ENCODE results near the gene ZNF536.

The ZNF536 gene

GRCh38 chr19:30551271-30551670 is 179.1 kb downstream of the ZNF536 start:
- H3K4me3 ChIP-seq (ENCODE audit: insufficient read depth, low read depth, low read length, poor library complexity, severe bottlenecking), result no peak overlapping the region
- no peaks in the 10 kb centered on the region for H3K4me1 ChIP-seq (ENCODE audit: control insufficient read depth, insufficient read depth, low read length, poor library complexity, severe bottlenecking)
- H3K27ac ChIP-seq (ENCODE audit: insufficient read depth, low read length, poor library complexity, severe bottlenecking), result no peak overlapping the region
- H3K9me3 ChIP-seq (ENCODE audit: control insufficient read depth, low read length), result no peaks in the 10 kb centered on the region
- H3K27me3 ChIP-seq (replicated peaks; ENCODE audit: control insufficient read depth, insufficient read depth, low read length, poor library complexity, severe bottlenecking), result no peaks in the 10 kb centered on the region
- no peaks in the 10 kb centered on the region for H3K36me3 ChIP-seq (ENCODE audit: control insufficient read depth, insufficient read depth, low read length)
- no peak for DNase-seq

- no peak overlapping the region for H3K4me3 ChIP-seq (ENCODE audit: insufficient read depth, low read depth, low read length, poor library complexity, severe bottlenecking)
- H3K27me3 ChIP-seq (replicated peaks; ENCODE audit: control insufficient read depth, insufficient read depth, low read length, poor library complexity, severe bottlenecking), result no peaks in the 10 kb centered on the region
- no peak overlapping the region for H3K27ac ChIP-seq (ENCODE audit: insufficient read depth, low read length, poor library complexity, severe bottlenecking)
- H3K36me3 ChIP-seq (ENCODE audit: control insufficient read depth, insufficient read depth, low read length), result no peaks in the 10 kb centered on the region
- no peak for DNase-seq
- H3K4me1 ChIP-seq (ENCODE audit: control insufficient read depth, insufficient read depth, low read length, poor library complexity, severe bottlenecking), result no peaks in the 10 kb centered on the region
- H3K9me3 ChIP-seq (ENCODE audit: control insufficient read depth, low read length), result no peaks in the 10 kb centered on the region
These were observed 180.4 kb downstream of the ZNF536 start for GRCh38 chr19:30552593-30552992.

GRCh38 chr19:30555075-30555790 is 183.0 kb downstream of the ZNF536 start:
- H3K4me3 ChIP-seq (ENCODE audit: insufficient read depth, low read depth, low read length, poor library complexity, severe bottlenecking), result no peak overlapping the region
- H3K4me1 ChIP-seq (ENCODE audit: control insufficient read depth, insufficient read depth, low read length, poor library complexity, severe bottlenecking), result no peaks in the 10 kb centered on the region
- no peaks in the 10 kb centered on the region for H3K36me3 ChIP-seq (ENCODE audit: control insufficient read depth, insufficient read depth, low read length)
- no peak overlapping the region for H3K27ac ChIP-seq (ENCODE audit: insufficient read depth, low read length, poor library complexity, severe bottlenecking)
- DNase-seq, result no peak
- H3K9me3 ChIP-seq (ENCODE audit: control insufficient read depth, low read length), result no peaks in the 10 kb centered on the region
- no peaks in the 10 kb centered on the region for H3K27me3 ChIP-seq (replicated peaks; ENCODE audit: control insufficient read depth, insufficient read depth, low read length, poor library complexity, severe bottlenecking)

GRCh38 chr19:30555791-30556110 is 183.6 kb downstream of the ZNF536 start:
- Histone ChIP-seq H3K27ac (ENCODE audit: insufficient read depth, low read length, poor library complexity, severe bottlenecking) (no peak overlapping the region), H3K27me3 (replicated peaks; ENCODE audit: control insufficient read depth, insufficient read depth, low read length, poor library complexity, severe bottlenecking) (no peaks in the 10 kb centered on the region), H3K4me1 (ENCODE audit: control insufficient read depth, insufficient read depth, low read length, poor library complexity, severe bottlenecking) (no peaks in the 10 kb centered on the region), H3K4me3 (ENCODE audit: insufficient read depth, low read depth, low read length, poor library complexity, severe bottlenecking) (no peak overlapping the region), H3K9me3 (ENCODE audit: control insufficient read depth, low read length) (no peaks in the 10 kb centered on the region), H3K36me3 (ENCODE audit: control insufficient read depth, insufficient read depth, low read length) (no peaks in the 10 kb centered on the region)
- DNase-seq, result no peak

GRCh38 chr19:30556230-30556711 is 184.1 kb downstream of the ZNF536 start:
- Histone ChIP-seq H3K27ac (ENCODE audit: insufficient read depth, low read length, poor library complexity, severe bottlenecking) (no peak overlapping the region), H3K27me3 (replicated peaks; ENCODE audit: control insufficient read depth, insufficient read depth, low read length, poor library complexity, severe bottlenecking) (no peaks in the 10 kb centered on the region), H3K4me1 (ENCODE audit: control insufficient read depth, insufficient read depth, low read length, poor library complexity, severe bottlenecking) (no peaks in the 10 kb centered on the region), H3K36me3 (ENCODE audit: control insufficient read depth, insufficient read depth, low read length) (no peaks in the 10 kb centered on the region), H3K9me3 (ENCODE audit: control insufficient read depth, low read length) (no peaks in the 10 kb centered on the region), H3K4me3 (ENCODE audit: insufficient read depth, low read depth, low read length, poor library complexity, severe bottlenecking) (no peak overlapping the region)
- DNase-seq, result no peak

- Histone ChIP-seq H3K4me3 (ENCODE audit: insufficient read depth, low read depth, low read length, poor library complexity, severe bottlenecking) (no peak overlapping the region), H3K27me3 (replicated peaks; ENCODE audit: control insufficient read depth, insufficient read depth, low read length, poor library complexity, severe bottlenecking) (no peaks in the 10 kb centered on the region), H3K36me3 (ENCODE audit: control insufficient read depth, insufficient read depth, low read length) (no peaks in the 10 kb centered on the region), H3K27ac (ENCODE audit: insufficient read depth, low read length, poor library complexity, severe bottlenecking) (no peak overlapping the region), H3K9me3 (ENCODE audit: control insufficient read depth, low read length) (no peaks in the 10 kb centered on the region), H3K4me1 (ENCODE audit: control insufficient read depth, insufficient read depth, low read length, poor library complexity, severe bottlenecking) (no peaks in the 10 kb centered on the region)
- DNase-seq, result no peak
These were observed 185.0 kb downstream of the ZNF536 start for GRCh38 chr19:30557212-30557611.

GRCh38 chr19:30557927-30558557 is 185.9 kb downstream of the ZNF536 start:
- H3K4me3 ChIP-seq (ENCODE audit: insufficient read depth, low read depth, low read length, poor library complexity, severe bottlenecking), result no peak overlapping the region
- no peaks in the 10 kb centered on the region for H3K27me3 ChIP-seq (replicated peaks; ENCODE audit: control insufficient read depth, insufficient read depth, low read length, poor library complexity, severe bottlenecking)
- no peak for DNase-seq
- H3K9me3 ChIP-seq (ENCODE audit: control insufficient read depth, low read length), result no peaks in the 10 kb centered on the region
- no peaks in the 10 kb centered on the region for H3K36me3 ChIP-seq (ENCODE audit: control insufficient read depth, insufficient read depth, low read length)
- H3K27ac ChIP-seq (ENCODE audit: insufficient read depth, low read length, poor library complexity, severe bottlenecking), result no peak overlapping the region
- H3K4me1 ChIP-seq (ENCODE audit: control insufficient read depth, insufficient read depth, low read length, poor library complexity, severe bottlenecking), result no peaks in the 10 kb centered on the region

- H3K4me1 ChIP-seq (ENCODE audit: control insufficient read depth, insufficient read depth, low read length, poor library complexity, severe bottlenecking), result no peaks in the 10 kb centered on the region
- no peaks in the 10 kb centered on the region for H3K36me3 ChIP-seq (ENCODE audit: control insufficient read depth, insufficient read depth, low read length)
- H3K27ac ChIP-seq (ENCODE audit: insufficient read depth, low read length, poor library complexity, severe bottlenecking), result no peak overlapping the region
- no peaks in the 10 kb centered on the region for H3K27me3 ChIP-seq (replicated peaks; ENCODE audit: control insufficient read depth, insufficient read depth, low read length, poor library complexity, severe bottlenecking)
- no peak for DNase-seq
- no peaks in the 10 kb centered on the region for H3K9me3 ChIP-seq (ENCODE audit: control insufficient read depth, low read length)
- no peak overlapping the region for H3K4me3 ChIP-seq (ENCODE audit: insufficient read depth, low read depth, low read length, poor library complexity, severe bottlenecking)
These were observed 186.6 kb downstream of the ZNF536 start for GRCh38 chr19:30558793-30559192.

- no peaks in the 10 kb centered on the region for H3K9me3 ChIP-seq (ENCODE audit: control insufficient read depth, low read length)
- DNase-seq, result no peak
- no peaks in the 10 kb centered on the region for H3K36me3 ChIP-seq (ENCODE audit: control insufficient read depth, insufficient read depth, low read length)
- no peaks in the 10 kb centered on the region for H3K27me3 ChIP-seq (replicated peaks; ENCODE audit: control insufficient read depth, insufficient read depth, low read length, poor library complexity, severe bottlenecking)
- H3K4me1 ChIP-seq (ENCODE audit: control insufficient read depth, insufficient read depth, low read length, poor library complexity, severe bottlenecking), result no peaks in the 10 kb centered on the region
- no peak overlapping the region for H3K27ac ChIP-seq (ENCODE audit: insufficient read depth, low read length, poor library complexity, severe bottlenecking)
- no peak overlapping the region for H3K4me3 ChIP-seq (ENCODE audit: insufficient read depth, low read depth, low read length, poor library complexity, severe bottlenecking)
These were observed 187.3 kb downstream of the ZNF536 start for GRCh38 chr19:30559446-30559845.

GRCh38 chr19:30562981-30563380 is 190.8 kb downstream of the ZNF536 start:
- no peak overlapping the region for H3K27ac ChIP-seq (ENCODE audit: insufficient read depth, low read length, poor library complexity, severe bottlenecking)
- H3K4me1 ChIP-seq (ENCODE audit: control insufficient read depth, insufficient read depth, low read length, poor library complexity, severe bottlenecking), result no peaks in the 10 kb centered on the region
- no peaks in the 10 kb centered on the region for H3K36me3 ChIP-seq (ENCODE audit: control insufficient read depth, insufficient read depth, low read length)
- no peaks in the 10 kb centered on the region for H3K9me3 ChIP-seq (ENCODE audit: control insufficient read depth, low read length)
- no peaks in the 10 kb centered on the region for H3K27me3 ChIP-seq (replicated peaks; ENCODE audit: control insufficient read depth, insufficient read depth, low read length, poor library complexity, severe bottlenecking)
- no peak for DNase-seq
- H3K4me3 ChIP-seq (ENCODE audit: insufficient read depth, low read depth, low read length, poor library complexity, severe bottlenecking), result no peak overlapping the region

Data from effector memory CD4-positive, alpha-beta T cell (primary cell).